Measurements from ENCODE around the gene TGFBRAP1. TPM values are rescaled to one million over a fixed set of nuclear protein-coding genes. Genes with fewer than 3 reads are reported as not detected.

The TGFBRAP1 gene
- 16.8 TPM for total RNA-seq

GRCh38 chr2:105329561-105330495 lies at the start of gene TGFBRAP1:
Gene TGFBRAP1, minus strand, starts transcription at chr2:105329735. Its CDS starts 21,434 bp downstream, at chr2:105308301.
- peak; percentile 72 for DNase-seq

- no peak for DNase-seq
Measured at GRCh38 chr2:105378921-105379383, 49.4 kb upstream of the TGFBRAP1 start.

- DNase-seq: no peak
Measured at GRCh38 chr2:105378276-105378840, 48.8 kb upstream of the TGFBRAP1 start.

- DNase-seq: no peak
Measured at GRCh38 chr2:105377871-105378270, 48.3 kb upstream of the TGFBRAP1 start.

- DNase-seq: no peak
Measured at GRCh38 chr2:105376789-105377240, 47.3 kb upstream of the TGFBRAP1 start.

GRCh38 chr2:105376010-105376409 lies 46.5 kb upstream of the TGFBRAP1 start:
- DNase-seq: no peak

GRCh38 chr2:105375001-105375561 lies 45.5 kb upstream of the TGFBRAP1 start:
- DNase-seq: no peak

- DNase-seq: no peak
Measured at GRCh38 chr2:105373895-105374401, 44.4 kb upstream of the TGFBRAP1 start.

- DNase-seq: peak; percentile 90
Measured at GRCh38 chr2:105373344-105373781, 43.8 kb upstream of the TGFBRAP1 start.

GRCh38 chr2:105371810-105372209 lies 42.3 kb upstream of the TGFBRAP1 start:
- peak; percentile 82 for DNase-seq

GRCh38 chr2:105371156-105371555 lies 41.6 kb upstream of the TGFBRAP1 start:
- no peak for DNase-seq

- peak; percentile 94 for DNase-seq
Measured at GRCh38 chr2:105369777-105370690, 40.5 kb upstream of the TGFBRAP1 start.

- DNase-seq: no peak
Measured at GRCh38 chr2:105368759-105369408, 39.3 kb upstream of the TGFBRAP1 start.

GRCh38 chr2:105365206-105365605 lies 35.7 kb upstream of the TGFBRAP1 start:
- no peak for DNase-seq

- no peak for DNase-seq
Measured at GRCh38 chr2:105364436-105365139, 35.1 kb upstream of the TGFBRAP1 start.

GRCh38 chr2:105362862-105363591 lies 33.5 kb upstream of the TGFBRAP1 start:
- DNase-seq: no peak

GRCh38 chr2:105361102-105361889 lies 31.8 kb upstream of the TGFBRAP1 start:
- DNase-seq: no peak

GRCh38 chr2:105358593-105358992 lies 29.1 kb upstream of the TGFBRAP1 start:
- DNase-seq: no peak

GRCh38 chr2:105357122-105357521 lies 27.6 kb upstream of the TGFBRAP1 start:
- no peak for DNase-seq
